SK-N-SH (cell line): ENCODE measurements around the gene BAG5. TPM values are rescaled to one million over a fixed set of nuclear protein-coding genes. Genes with fewer than 3 reads are reported as not detected.

Experiments
- CTCF ChIA-PET: fragments of 300-600, 350-600 bp; formaldehyde crosslinking; extraction: SDS; loops from one replicate; lab custom pipeline; 2021; lab: Yijun Ruan, JAX
- POLR2A ChIA-PET: fragments of 350-600 bp; sonication (Branson Sonifier 250); formaldehyde crosslinking; extraction: SDS; loops from one replicate; lab custom pipeline; 2020; ENCODE audit warnings: antibody characterized with exemption, inconsistent platforms; lab: Yijun Ruan, JAX
- DNase-seq: peaks from one replicate; pipeline ENCODE4 v3.0.0; 2012
- H2AFZ ChIP-seq: fragments of 200-600 bp; sonication (generic); 2 replicates; pipeline ENCODE4 v1.8.1; 2016; ENCODE audit warnings: antibody characterized with exemption, mild to moderate bottlenecking, low read depth
- H3F3A ChIP-seq: fragments of 200-600 bp; sonication (generic); replicated peaks from 2 replicates; pipeline ENCODE3; 2016; ENCODE audit warnings: antibody characterized with exemption, mild to moderate bottlenecking; ENCODE audit not compliant: insufficient read depth
- H3K27ac ChIP-seq, 2 experiments: fragments of 200-500 bp in 1 of 2; fragments of 200-600 bp in 1 of 2; sonication (Bioruptor generic) in 1 of 2; sonication (generic), shearing (Covaris generic) in 1 of 2; 2 replicates each; pipeline versions ENCODE4 v1.5.1 to v1.6.1; 2014 to 2016; ENCODE audit warnings: low read depth in 2 of 2, inconsistent platforms in 1 of 2, low read length in 1 of 2, mild to moderate bottlenecking in 1 of 2, mixed read lengths in 1 of 2
- H3K27me3 ChIP-seq: fragments of 200-600 bp; sonication (generic), shearing (Covaris generic); 2 replicates; pipeline ENCODE4 v1.6.1; 2016; ENCODE audit warnings: mixed run types; ENCODE audit not compliant: insufficient read depth
- H3K36me3 ChIP-seq, 2 experiments: fragments of 200-500 bp in 1 of 2; fragments of 200-600 bp in 1 of 2; sonication (Bioruptor generic) in 1 of 2; sonication (generic) in 1 of 2; replicated peaks in 1 of 2; 2 replicates each; pipeline versions ENCODE3 to v1.5.1; 2014 to 2016; ENCODE audit warnings: low read length in 1 of 2, mild to moderate bottlenecking in 1 of 2; ENCODE audit not compliant: insufficient read depth in 2 of 2, control insufficient read depth in 1 of 2
- H3K4me1 ChIP-seq, 2 experiments: fragments of 200-500 bp in 1 of 2; fragments of 200-600 bp in 1 of 2; sonication (Bioruptor generic) in 1 of 2; sonication (generic), shearing (Covaris generic) in 1 of 2; 2 replicates each; pipeline versions ENCODE4 v1.5.1 to v1.6.1; 2014 to 2016; ENCODE audit warnings: low read depth in 1 of 2, low read length in 1 of 2, mixed run types in 1 of 2; ENCODE audit not compliant: insufficient read depth in 2 of 2, control insufficient read depth in 1 of 2
- H3K4me2 ChIP-seq: fragments of 200-600 bp; sonication (generic), shearing (Covaris generic); 2 replicates; pipeline ENCODE4 v1.6.1; 2017; ENCODE audit warnings: mixed run types
- H3K4me3 ChIP-seq, 2 experiments: fragments of 200-500 bp in 1 of 2; fragments of 200-600 bp in 1 of 2; sonication (Bioruptor generic) in 1 of 2; sonication (generic), shearing (Covaris generic) in 1 of 2; 2 replicates each; pipeline versions ENCODE4 v1.5.1 to v1.8.1; 2014 to 2016; ENCODE audit warnings: low read depth in 2 of 2, inconsistent platforms in 1 of 2, low read length in 1 of 2, mild to moderate bottlenecking in 1 of 2, mixed read lengths in 1 of 2, moderate library complexity in 1 of 2
- H3K79me2 ChIP-seq: fragments of 200-600 bp; sonication (generic); 2 replicates; pipeline ENCODE4 v1.8.1; 2017; ENCODE audit warnings: mild to moderate bottlenecking; ENCODE audit not compliant: insufficient read depth
- H3K9ac ChIP-seq: fragments of 200-600 bp; sonication (generic); 2 replicates; pipeline ENCODE4 v1.6.1; 2017; ENCODE audit warnings: mixed run types
- H3K9me2 ChIP-seq: fragments of 200-600 bp; sonication (generic); 2 replicates; pipeline ENCODE4 v1.6.1; 2017; ENCODE audit warnings: mixed run types
- H3K9me3 ChIP-seq: fragments of 200-600 bp; sonication (generic); 2 replicates; pipeline ENCODE4 v1.6.1; 2017; ENCODE audit warnings: mixed run types, mild to moderate bottlenecking, moderate library complexity
- H4K20me1 ChIP-seq: fragments of 200-600 bp; sonication (generic); 2 replicates; pipeline ENCODE4 v1.6.1; 2017; ENCODE audit warnings: mild to moderate bottlenecking, mixed run types; ENCODE audit not compliant: insufficient read depth
- ELF1 ChIP-seq: IDR thresholded peaks from 2 replicates; pipeline ENCODE4 v1.4.0; 2012
- EZH2phosphoT487 ChIP-seq: fragments of 200-600 bp; sonication (generic); IDR thresholded peaks from 2 replicates; pipeline ENCODE4 v1.6.1; 2017; ENCODE audit warnings: low read depth, mixed run types, mild to moderate bottlenecking, antibody characterized with exemption, moderate library complexity, borderline replicate concordance
- FOSL2 ChIP-seq: IDR thresholded peaks from 2 replicates; pipeline ENCODE4 v1.4.0; 2012; ENCODE audit warnings: low read depth, mild to moderate bottlenecking, moderate library complexity, borderline replicate concordance
- FOXM1 ChIP-seq: IDR thresholded peaks from 2 replicates; pipeline ENCODE4 v1.4.0; 2012; ENCODE audit warnings: low read depth, mild to moderate bottlenecking
- GABPA ChIP-seq: IDR thresholded peaks from 2 replicates; pipeline ENCODE4 v1.4.0; 2012; ENCODE audit warnings: low read depth, mild to moderate bottlenecking
- GATA2 ChIP-seq: sonication (generic); formaldehyde crosslinking; IDR thresholded peaks from 2 replicates; pipeline ENCODE4 v1.5.0; 2020; ENCODE audit warnings: mild to moderate bottlenecking, missing genetic modification reagents
- NRF1 ChIP-seq: IDR thresholded peaks from 2 replicates; pipeline ENCODE4 v1.6.1; 2012; ENCODE audit warnings: low read depth, mild to moderate bottlenecking, low read length
- POLR2AphosphoS5 ChIP-seq: IDR thresholded peaks from 2 replicates; pipeline ENCODE4 v1.6.1; 2012; ENCODE audit warnings: low read depth, low read length
- SIN3A ChIP-seq: IDR thresholded peaks from 2 replicates; pipeline ENCODE4 v1.6.1; 2012; ENCODE audit warnings: low read depth, mild to moderate bottlenecking, low read length, moderate library complexity, borderline replicate concordance
- SMC3 ChIP-seq: IDR thresholded peaks from 2 replicates; pipeline ENCODE4 v1.6.1; 2012; ENCODE audit warnings: low read depth, low read length, improper control_type of control experiment
- TAF1 ChIP-seq: IDR thresholded peaks from 2 replicates; pipeline ENCODE4 v1.6.1; 2012; ENCODE audit warnings: low read depth, mild to moderate bottlenecking, low read length, moderate library complexity, borderline replicate concordance
- YY1 ChIP-seq: IDR thresholded peaks from 2 replicates; pipeline ENCODE4 v1.4.0; 2012; ENCODE audit warnings: low read depth, mild to moderate bottlenecking
- WGBS: methylation state at CpG from one replicate; pipeline ENCODE4 v1.1.6; 2017; ENCODE audit warnings: low lambda C conversion rate; 5-methylcytosine and 5-hydroxymethylcytosine counted together
- polyA plus RNA-seq, 3 experiments: library from polyadenylated mRNA; depleted of rRNA; stranded (reverse); fragments of >200 nt; gene quantifications; 2 replicates each; pipeline ENCODE4 v1.2.3, GENCODE V29; 2012
- TF ChIP-seq, protein P1 (sequence below): fragments of 150-350 bp; IDR thresholded peaks from 2 replicates; pipeline ENCODE4 v1.6.1; 2017; ENCODE audit warnings: antibody characterized with exemption, low read length, low read depth, borderline replicate concordance
- TF ChIP-seq, protein P2 (sequence below): fragments of 200-600 bp; sonication (generic); IDR thresholded peaks from 2 replicates; pipeline ENCODE4 v1.6.1; 2017; ENCODE audit warnings: antibody characterized with exemption, mild to moderate bottlenecking, moderate library complexity
- TF ChIP-seq, protein P3 (sequence below): IDR thresholded peaks from 2 replicates; pipeline ENCODE4 v1.6.1; 2012; ENCODE audit warnings: mild to moderate bottlenecking, low read depth, low read length, moderate library complexity
- TF ChIP-seq, protein P4 (sequence below): IDR thresholded peaks from 2 replicates; pipeline ENCODE4 v1.4.0; 2012; ENCODE audit warnings: low read depth, borderline replicate concordance
- TF ChIP-seq, protein P5 (sequence below): IDR thresholded peaks from 2 replicates; pipeline ENCODE4; 2012

BAG5 gene
- polyA plus RNA-seq, 1 of the 3 experiments (the other 2 are of a cell fraction), result 5.2 TPM

DNA sequence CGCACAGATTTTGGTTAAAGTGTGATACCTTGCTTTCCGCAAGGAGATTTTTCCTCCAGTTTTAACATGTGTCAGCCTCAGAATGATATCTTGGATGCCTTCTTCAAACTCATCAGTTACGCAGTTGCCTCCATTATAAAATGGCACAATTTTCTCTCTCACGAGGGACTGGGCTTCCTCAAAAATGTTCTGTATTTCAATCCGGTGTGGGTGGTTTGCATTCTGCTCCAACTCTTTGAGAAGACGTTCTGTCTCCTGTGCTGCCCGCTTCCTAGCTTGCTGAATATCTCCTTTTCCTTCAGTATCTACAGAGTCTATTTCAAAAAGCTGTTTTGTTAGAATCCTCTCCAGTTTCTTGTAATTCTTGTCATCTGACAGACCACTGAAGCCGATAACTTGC lies 1.8 kb downstream of the BAG5 start:
- peaks cover 64% of the 10 kb centered on the region for H4K20me1 ChIP-seq
- H3K4me3 ChIP-seq, result peak overlapping the region in 1 of 2 experiments; percentile 92; a peak in 3 of 4 replicates
- CTCF ChIA-PET, result interaction anchor here (1.4 to 2.7 kb wide), 5 partner anchors 8 to 61 kb away, joined by 3 to 13 read pairs (median 9); no protein-coding TSS in a partner anchor
- peaks cover 24 to 32% of the 10 kb centered on the region in 2 experiments for H3K36me3 ChIP-seq
- peaks cover 14% of the 10 kb centered on the region for H3F3A ChIP-seq
- peak overlapping the region; percentile 98 for H3K4me2 ChIP-seq
- no peaks in the 10 kb centered on the region for H3K27me3 ChIP-seq
- H2AFZ ChIP-seq, result no peak overlapping the region
- peaks cover 97% of the 10 kb centered on the region for H3K79me2 ChIP-seq
- WGBS, result 88% methylated on average over 8 of the region's 8 CpGs
- H3K9me3 ChIP-seq, result no peaks in the 10 kb centered on the region
- H3K9ac ChIP-seq, result peak overlapping the region; percentile 94; the same call in 1 of the 2 replicates
- H3K27ac ChIP-seq, result no peak overlapping the region
- no peak for TF ChIP-seq ELF1
- no peak for TF ChIP-seq YY1
- TF ChIP-seq, protein P1, sequence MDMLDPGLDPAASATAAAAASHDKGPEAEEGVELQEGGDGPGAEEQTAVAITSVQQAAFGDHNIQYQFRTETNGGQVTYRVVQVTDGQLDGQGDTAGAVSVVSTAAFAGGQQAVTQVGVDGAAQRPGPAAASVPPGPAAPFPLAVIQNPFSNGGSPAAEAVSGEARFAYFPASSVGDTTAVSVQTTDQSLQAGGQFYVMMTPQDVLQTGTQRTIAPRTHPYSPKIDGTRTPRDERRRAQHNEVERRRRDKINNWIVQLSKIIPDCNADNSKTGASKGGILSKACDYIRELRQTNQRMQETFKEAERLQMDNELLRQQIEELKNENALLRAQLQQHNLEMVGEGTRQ, result no peak
- TF ChIP-seq, protein P2, sequence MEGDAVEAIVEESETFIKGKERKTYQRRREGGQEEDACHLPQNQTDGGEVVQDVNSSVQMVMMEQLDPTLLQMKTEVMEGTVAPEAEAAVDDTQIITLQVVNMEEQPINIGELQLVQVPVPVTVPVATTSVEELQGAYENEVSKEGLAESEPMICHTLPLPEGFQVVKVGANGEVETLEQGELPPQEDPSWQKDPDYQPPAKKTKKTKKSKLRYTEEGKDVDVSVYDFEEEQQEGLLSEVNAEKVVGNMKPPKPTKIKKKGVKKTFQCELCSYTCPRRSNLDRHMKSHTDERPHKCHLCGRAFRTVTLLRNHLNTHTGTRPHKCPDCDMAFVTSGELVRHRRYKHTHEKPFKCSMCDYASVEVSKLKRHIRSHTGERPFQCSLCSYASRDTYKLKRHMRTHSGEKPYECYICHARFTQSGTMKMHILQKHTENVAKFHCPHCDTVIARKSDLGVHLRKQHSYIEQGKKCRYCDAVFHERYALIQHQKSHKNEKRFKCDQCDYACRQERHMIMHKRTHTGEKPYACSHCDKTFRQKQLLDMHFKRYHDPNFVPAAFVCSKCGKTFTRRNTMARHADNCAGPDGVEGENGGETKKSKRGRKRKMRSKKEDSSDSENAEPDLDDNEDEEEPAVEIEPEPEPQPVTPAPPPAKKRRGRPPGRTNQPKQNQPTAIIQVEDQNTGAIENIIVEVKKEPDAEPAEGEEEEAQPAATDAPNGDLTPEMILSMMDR, result no peak
- TF ChIP-seq TAF1, result no peak
- TF ChIP-seq SMC3, result no peak
- TF ChIP-seq SIN3A, result no peak
- TF ChIP-seq, protein P3, sequence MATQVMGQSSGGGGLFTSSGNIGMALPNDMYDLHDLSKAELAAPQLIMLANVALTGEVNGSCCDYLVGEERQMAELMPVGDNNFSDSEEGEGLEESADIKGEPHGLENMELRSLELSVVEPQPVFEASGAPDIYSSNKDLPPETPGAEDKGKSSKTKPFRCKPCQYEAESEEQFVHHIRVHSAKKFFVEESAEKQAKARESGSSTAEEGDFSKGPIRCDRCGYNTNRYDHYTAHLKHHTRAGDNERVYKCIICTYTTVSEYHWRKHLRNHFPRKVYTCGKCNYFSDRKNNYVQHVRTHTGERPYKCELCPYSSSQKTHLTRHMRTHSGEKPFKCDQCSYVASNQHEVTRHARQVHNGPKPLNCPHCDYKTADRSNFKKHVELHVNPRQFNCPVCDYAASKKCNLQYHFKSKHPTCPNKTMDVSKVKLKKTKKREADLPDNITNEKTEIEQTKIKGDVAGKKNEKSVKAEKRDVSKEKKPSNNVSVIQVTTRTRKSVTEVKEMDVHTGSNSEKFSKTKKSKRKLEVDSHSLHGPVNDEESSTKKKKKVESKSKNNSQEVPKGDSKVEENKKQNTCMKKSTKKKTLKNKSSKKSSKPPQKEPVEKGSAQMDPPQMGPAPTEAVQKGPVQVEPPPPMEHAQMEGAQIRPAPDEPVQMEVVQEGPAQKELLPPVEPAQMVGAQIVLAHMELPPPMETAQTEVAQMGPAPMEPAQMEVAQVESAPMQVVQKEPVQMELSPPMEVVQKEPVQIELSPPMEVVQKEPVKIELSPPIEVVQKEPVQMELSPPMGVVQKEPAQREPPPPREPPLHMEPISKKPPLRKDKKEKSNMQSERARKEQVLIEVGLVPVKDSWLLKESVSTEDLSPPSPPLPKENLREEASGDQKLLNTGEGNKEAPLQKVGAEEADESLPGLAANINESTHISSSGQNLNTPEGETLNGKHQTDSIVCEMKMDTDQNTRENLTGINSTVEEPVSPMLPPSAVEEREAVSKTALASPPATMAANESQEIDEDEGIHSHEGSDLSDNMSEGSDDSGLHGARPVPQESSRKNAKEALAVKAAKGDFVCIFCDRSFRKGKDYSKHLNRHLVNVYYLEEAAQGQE, result no peak
- no peak for TF ChIP-seq FOXM1
- TF ChIP-seq NRF1, result no peak
- TF ChIP-seq, all 33 proteins: peak for 0
- DNase-seq, result no peak
- Histone ChIP-seq H3K9me2 (no peaks in the 10 kb centered on the region), H3K4me1 (peaks cover 16 to 19% of the 10 kb centered on the region in 2 experiments; a peak in 3 of 4 replicates)
- POLR2A ChIA-PET, result no interaction called here

DNA sequence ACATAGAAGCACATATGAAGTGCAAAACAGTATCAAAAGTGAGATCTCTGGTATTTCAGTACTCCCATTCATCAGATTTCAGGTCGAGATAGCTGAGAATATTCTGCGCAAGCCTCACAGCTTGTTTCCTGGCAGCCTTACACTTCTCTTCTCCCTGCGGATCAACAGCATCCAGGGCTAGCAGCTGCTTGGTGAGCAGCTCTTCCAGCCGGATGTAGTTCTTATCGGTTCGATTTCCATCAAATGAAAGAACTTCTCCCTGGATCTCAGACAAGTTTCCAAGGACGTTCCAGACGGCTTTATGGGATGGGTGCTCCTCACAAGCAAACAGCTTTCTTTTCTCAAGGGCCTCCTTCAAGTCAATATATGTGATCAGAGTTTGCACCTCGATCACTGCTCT lies 2.7 kb downstream of the BAG5 start:
- peaks cover 97% of the 10 kb centered on the region for H3K79me2 ChIP-seq
- H3K27ac ChIP-seq, result no peak overlapping the region
- H4K20me1 ChIP-seq, result peaks cover 65% of the 10 kb centered on the region
- POLR2A ChIA-PET, result no interaction called here
- H3K4me3 ChIP-seq, result no peak overlapping the region
- H3K9ac ChIP-seq, result no peak overlapping the region
- H3K27me3 ChIP-seq, result no peaks in the 10 kb centered on the region
- TF ChIP-seq EZH2phosphoT487, result no peak
- TF ChIP-seq, protein P4, sequence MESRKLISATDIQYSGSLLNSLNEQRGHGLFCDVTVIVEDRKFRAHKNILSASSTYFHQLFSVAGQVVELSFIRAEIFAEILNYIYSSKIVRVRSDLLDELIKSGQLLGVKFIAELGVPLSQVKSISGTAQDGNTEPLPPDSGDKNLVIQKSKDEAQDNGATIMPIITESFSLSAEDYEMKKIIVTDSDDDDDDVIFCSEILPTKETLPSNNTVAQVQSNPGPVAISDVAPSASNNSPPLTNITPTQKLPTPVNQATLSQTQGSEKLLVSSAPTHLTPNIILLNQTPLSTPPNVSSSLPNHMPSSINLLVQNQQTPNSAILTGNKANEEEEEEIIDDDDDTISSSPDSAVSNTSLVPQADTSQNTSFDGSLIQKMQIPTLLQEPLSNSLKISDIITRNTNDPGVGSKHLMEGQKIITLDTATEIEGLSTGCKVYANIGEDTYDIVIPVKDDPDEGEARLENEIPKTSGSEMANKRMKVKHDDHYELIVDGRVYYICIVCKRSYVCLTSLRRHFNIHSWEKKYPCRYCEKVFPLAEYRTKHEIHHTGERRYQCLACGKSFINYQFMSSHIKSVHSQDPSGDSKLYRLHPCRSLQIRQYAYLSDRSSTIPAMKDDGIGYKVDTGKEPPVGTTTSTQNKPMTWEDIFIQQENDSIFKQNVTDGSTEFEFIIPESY, result no peak
- no peak for TF ChIP-seq YY1
- TF ChIP-seq SIN3A, result no peak
- TF ChIP-seq FOSL2, result no peak
- TF ChIP-seq GATA2 (CRISPR knock-in tag), result no peak
- no peak for TF ChIP-seq POLR2AphosphoS5
- no peak for TF ChIP-seq TAF1
- no peak for TF ChIP-seq GABPA
- TF ChIP-seq FOXM1, result no peak
- TF ChIP-seq, protein P5, sequence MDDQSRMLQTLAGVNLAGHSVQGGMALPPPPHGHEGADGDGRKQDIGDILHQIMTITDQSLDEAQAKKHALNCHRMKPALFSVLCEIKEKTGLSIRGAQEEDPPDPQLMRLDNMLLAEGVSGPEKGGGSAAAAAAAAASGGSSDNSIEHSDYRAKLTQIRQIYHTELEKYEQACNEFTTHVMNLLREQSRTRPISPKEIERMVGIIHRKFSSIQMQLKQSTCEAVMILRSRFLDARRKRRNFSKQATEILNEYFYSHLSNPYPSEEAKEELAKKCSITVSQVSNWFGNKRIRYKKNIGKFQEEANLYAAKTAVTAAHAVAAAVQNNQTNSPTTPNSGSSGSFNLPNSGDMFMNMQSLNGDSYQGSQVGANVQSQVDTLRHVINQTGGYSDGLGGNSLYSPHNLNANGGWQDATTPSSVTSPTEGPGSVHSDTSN, result no peak
- H3K4me1 ChIP-seq, result peaks cover 16 to 19% of the 10 kb centered on the region in 2 experiments; a peak in 3 of 4 replicates
- no peak for DNase-seq
- H3K4me2 ChIP-seq, result no peak overlapping the region
- H3K9me3 ChIP-seq, result no peaks in the 10 kb centered on the region
- WGBS, result 97% methylated on average over 9 of the region's 9 CpGs
- no peak overlapping the region for H2AFZ ChIP-seq
- H3F3A ChIP-seq, result peaks cover 14% of the 10 kb centered on the region
- H3K36me3 ChIP-seq, result peaks cover 24 to 32% of the 10 kb centered on the region in 2 experiments
- CTCF ChIA-PET, result interaction anchor here (0.9 to 3.7 kb wide), 4 partner anchors 10 to 169 kb away, joined by 3 to 37 read pairs (median 10); no protein-coding TSS in a partner anchor
- no peaks in the 10 kb centered on the region for H3K9me2 ChIP-seq
